ENCODE data around the gene PRIM2. TPM values are rescaled to one million over a fixed set of nuclear protein-coding genes. Genes with fewer than 3 reads are reported as not detected.
"Not testable (repeated sequence)": the region's sequence is repeated elsewhere in the genome, so short reads cannot be mapped to it uniquely, and the experiment has no call there.

The PRIM2 gene
- total RNA-seq, 1 donor from 2014 or later: 16.6 TPM

GRCh38 chr6:57535994-57536393, 218.6 kb downstream of the PRIM2 start:
- H3K4me3 Mint-ChIP-seq; H3K9me3 Mint-ChIP-seq; H3K36me3 Mint-ChIP-seq; H3K27ac Mint-ChIP-seq; H3K4me1 Mint-ChIP-seq; H3K27me3 Mint-ChIP-seq (ENCODE audit: low read depth); DNase-seq (ENCODE audit: low spot score in 2 of 2, unreplicated experiment in 2 of 2): not testable (repeated sequence)
- peak; percentile 28 for TF ChIP-seq CTCF (IDR thresholded peaks at IDR 0.05; ENCODE audit: unreplicated experiment)

DNA sequence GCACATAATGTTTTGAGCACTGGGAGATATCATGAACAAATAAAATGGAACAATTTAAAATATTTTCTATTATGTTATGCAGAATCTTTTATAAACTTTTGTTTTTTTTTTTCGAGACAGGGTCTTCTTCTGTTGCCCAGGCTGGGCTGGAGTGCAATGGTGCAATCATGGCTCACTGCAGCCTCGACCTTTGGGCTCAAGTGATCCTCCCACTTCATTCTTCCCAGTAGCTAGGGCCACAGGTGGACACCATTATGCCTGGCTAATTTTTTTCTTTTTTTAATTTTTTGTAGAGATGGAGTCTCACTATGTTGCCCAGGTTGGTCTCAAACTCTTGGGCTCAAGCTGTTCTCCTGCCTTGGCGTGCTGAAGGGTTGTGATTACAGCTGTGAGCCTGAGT, 220.5 kb downstream of the PRIM2 start:
- H3K9me3 Mint-ChIP-seq; H3K36me3 Mint-ChIP-seq; H3K27ac Mint-ChIP-seq; H3K4me3 Mint-ChIP-seq; DNase-seq (ENCODE audit: low spot score in 2 of 2, unreplicated experiment in 2 of 2); H3K27me3 Mint-ChIP-seq (ENCODE audit: low read depth); H3K4me1 Mint-ChIP-seq: not testable (repeated sequence)

DNA sequence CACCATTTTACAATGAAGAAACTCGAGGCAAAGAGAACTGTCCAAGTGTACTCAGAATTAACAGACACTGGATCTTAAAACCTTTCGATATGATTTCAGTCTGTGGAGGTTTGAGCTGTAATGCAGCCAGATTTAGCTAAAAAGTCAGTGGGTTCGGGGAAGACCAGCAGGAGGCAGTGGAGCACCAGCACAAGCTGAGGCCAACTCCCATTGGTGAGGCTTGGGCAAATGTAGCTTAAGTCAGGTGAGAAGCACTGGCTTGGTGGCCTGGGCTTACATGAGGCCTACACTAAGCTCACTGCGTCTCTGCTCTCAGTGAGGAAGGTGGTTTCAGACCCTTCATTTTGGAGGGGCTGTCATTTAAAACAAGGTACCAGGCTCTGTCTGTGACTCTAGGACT, 234.5 kb downstream of the PRIM2 start:
- H3K4me3 Mint-ChIP-seq; H3K27ac Mint-ChIP-seq; H3K36me3 Mint-ChIP-seq; H3K4me1 Mint-ChIP-seq; DNase-seq (ENCODE audit: low spot score in 2 of 2, unreplicated experiment in 2 of 2); H3K27me3 Mint-ChIP-seq (ENCODE audit: low read depth); H3K9me3 Mint-ChIP-seq: not testable (repeated sequence)

DNA sequence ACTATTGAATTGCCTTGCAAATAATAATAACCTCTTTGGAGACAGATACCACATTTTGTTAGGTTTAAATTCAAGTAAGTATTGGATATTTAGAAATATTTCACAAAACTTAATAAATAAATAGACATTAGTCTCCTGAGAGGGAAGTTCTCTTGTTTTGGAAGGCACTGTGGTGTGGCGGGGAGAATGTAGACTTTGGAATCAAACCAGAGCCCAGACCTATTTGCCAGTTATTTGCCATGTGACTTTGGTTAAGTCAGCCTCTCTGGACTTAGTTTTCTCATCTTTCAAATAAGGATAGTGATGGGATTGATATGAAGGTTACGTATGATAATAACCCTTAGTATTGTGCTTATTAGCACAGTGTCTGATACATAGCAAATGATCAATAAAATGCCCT, 240.4 kb downstream of the PRIM2 start:
- H3K27me3 Mint-ChIP-seq (ENCODE audit: low read depth); DNase-seq (ENCODE audit: low spot score in 2 of 2, unreplicated experiment in 2 of 2); H3K36me3 Mint-ChIP-seq; H3K27ac Mint-ChIP-seq; H3K9me3 Mint-ChIP-seq; H3K4me3 Mint-ChIP-seq; H3K4me1 Mint-ChIP-seq: not testable (repeated sequence)

- not testable (repeated sequence) for H3K27me3 Mint-ChIP-seq (ENCODE audit: low read depth); H3K4me3 Mint-ChIP-seq; H3K27ac Mint-ChIP-seq
Observed at GRCh38 chr6:57559170-57559569, 241.7 kb downstream of the PRIM2 start.

DNA sequence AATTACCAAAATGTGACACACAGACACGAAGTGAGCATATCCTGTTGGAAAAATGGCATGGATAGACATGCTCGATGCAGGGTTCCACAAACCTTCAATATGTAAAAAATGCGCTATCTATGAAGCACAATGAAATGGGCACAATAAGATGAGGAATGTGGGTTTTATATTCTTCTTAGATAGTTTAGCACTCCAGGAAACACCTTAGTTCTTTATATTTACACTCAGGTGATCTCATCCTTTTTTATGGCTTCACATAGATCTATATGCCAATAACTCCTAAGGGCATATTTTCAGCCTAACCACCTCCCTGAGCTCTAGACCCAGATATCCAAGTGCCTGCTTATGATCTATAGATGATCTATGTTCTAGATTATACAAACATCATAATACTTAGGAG, 244.8 kb downstream of the PRIM2 start:
- not testable (repeated sequence) for H3K4me1 Mint-ChIP-seq; H3K27ac Mint-ChIP-seq; H3K27me3 Mint-ChIP-seq (ENCODE audit: low read depth); DNase-seq (ENCODE audit: low spot score in 2 of 2, unreplicated experiment in 2 of 2); H3K9me3 Mint-ChIP-seq; H3K36me3 Mint-ChIP-seq; H3K4me3 Mint-ChIP-seq

More at GRCh38 chr6:57559170-57559569, 241.7 kb downstream of the PRIM2 start:
- H3K4me1 Mint-ChIP-seq; H3K36me3 Mint-ChIP-seq; H3K9me3 Mint-ChIP-seq; DNase-seq (ENCODE audit: low spot score in 2 of 2, unreplicated experiment in 2 of 2): not testable (repeated sequence)

GRCh38 chr6:57572119-57572518, 254.7 kb downstream of the PRIM2 start:
- H3K4me3 Mint-ChIP-seq; H3K4me1 Mint-ChIP-seq; DNase-seq (ENCODE audit: low spot score in 2 of 2, unreplicated experiment in 2 of 2); H3K9me3 Mint-ChIP-seq; H3K27ac Mint-ChIP-seq; H3K36me3 Mint-ChIP-seq; H3K27me3 Mint-ChIP-seq (ENCODE audit: low read depth): not testable (repeated sequence)

- not testable (repeated sequence) for H3K27ac Mint-ChIP-seq; H3K36me3 Mint-ChIP-seq; H3K4me1 Mint-ChIP-seq; H3K27me3 Mint-ChIP-seq (ENCODE audit: low read depth); H3K9me3 Mint-ChIP-seq; H3K4me3 Mint-ChIP-seq; DNase-seq (ENCODE audit: low spot score in 2 of 2, unreplicated experiment in 2 of 2)
Observed at GRCh38 chr6:57572844-57573243, 255.4 kb downstream of the PRIM2 start.

DNA sequence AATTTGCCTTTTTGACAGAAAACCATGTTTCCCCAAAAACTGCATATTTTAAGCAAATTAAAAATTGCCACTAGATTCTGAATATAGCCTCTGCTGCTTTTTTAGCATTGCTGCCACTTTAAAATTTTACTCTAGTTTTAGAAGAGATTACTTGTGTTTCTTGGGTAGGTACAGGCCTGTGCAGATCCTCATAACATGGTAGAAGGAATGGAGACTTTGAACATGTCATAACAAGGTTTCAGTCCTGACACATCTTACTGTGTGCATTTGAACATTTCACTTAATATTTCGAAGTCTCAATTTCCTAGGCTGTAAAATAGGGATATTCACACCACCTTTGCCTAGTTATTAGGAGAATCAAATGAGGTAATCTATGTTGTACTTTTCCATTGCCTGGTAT, 259.6 kb downstream of the PRIM2 start:
- H3K36me3 Mint-ChIP-seq; H3K27me3 Mint-ChIP-seq (ENCODE audit: low read depth); H3K27ac Mint-ChIP-seq; DNase-seq (ENCODE audit: low spot score in 2 of 2, unreplicated experiment in 2 of 2); H3K9me3 Mint-ChIP-seq; H3K4me3 Mint-ChIP-seq: not testable (repeated sequence)
- H3K4me1 Mint-ChIP-seq: peaks cover 12% of the 10 kb centered on the region

DNA sequence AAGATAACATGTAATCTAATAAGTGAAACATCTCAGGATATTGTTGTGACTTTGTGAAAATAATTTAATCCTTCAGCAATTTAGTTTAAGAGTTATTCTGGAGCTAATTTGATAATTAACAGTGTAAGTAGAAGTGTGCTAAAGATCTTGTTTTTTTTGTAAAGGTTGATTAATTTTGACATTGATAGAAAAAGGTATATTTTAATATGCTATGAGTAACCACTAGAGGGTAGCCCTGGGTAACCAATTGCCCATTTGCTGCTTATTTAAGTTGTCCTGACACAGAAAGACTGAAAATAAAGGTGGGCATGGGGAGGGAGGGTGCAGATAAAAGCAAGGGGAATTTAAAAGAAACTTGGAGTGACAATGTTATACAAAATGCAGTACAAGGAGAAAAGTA, 262.1 kb downstream of the PRIM2 start:
- not testable (repeated sequence) for H3K27me3 Mint-ChIP-seq (ENCODE audit: low read depth); H3K9me3 Mint-ChIP-seq; H3K4me3 Mint-ChIP-seq; H3K27ac Mint-ChIP-seq; DNase-seq (ENCODE audit: low spot score in 2 of 2, unreplicated experiment in 2 of 2); H3K36me3 Mint-ChIP-seq
- peaks cover 12% of the 10 kb centered on the region for H3K4me1 Mint-ChIP-seq

- DNase-seq (ENCODE audit: low spot score in 2 of 2, unreplicated experiment in 2 of 2); H3K9me3 Mint-ChIP-seq; H3K36me3 Mint-ChIP-seq; H3K27me3 Mint-ChIP-seq (ENCODE audit: low read depth); H3K4me3 Mint-ChIP-seq; H3K27ac Mint-ChIP-seq: not testable (repeated sequence)
- H3K4me1 Mint-ChIP-seq: peaks cover 12% of the 10 kb centered on the region
Observed at GRCh38 chr6:57581586-57581985, 264.2 kb downstream of the PRIM2 start.

GRCh38 chr6:57601105-57601504, 283.7 kb downstream of the PRIM2 start:
- not testable (repeated sequence) for H3K36me3 Mint-ChIP-seq; H3K27ac Mint-ChIP-seq; H3K9me3 Mint-ChIP-seq; H3K27me3 Mint-ChIP-seq (ENCODE audit: low read depth); DNase-seq (ENCODE audit: low spot score in 2 of 2, unreplicated experiment in 2 of 2); H3K4me3 Mint-ChIP-seq; H3K4me1 Mint-ChIP-seq

DNA sequence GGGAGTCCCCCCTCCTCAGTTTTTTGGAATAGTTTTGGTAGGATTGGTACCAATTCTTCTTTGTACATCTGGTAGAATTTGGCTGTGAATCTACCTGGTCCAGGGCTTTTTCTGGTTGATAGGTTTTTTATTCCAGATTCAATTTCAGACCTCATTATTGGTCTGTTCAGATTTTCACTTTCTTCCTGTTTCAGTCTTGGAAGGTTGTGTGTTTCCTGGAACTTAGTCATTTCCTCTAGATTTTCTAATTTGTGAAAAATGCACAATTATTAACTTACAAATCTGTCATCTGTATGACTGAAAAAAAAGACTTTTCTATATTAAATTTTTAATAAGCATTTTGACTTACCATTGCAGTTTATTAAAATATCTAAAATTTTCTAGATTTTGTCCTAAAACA, 287.9 kb downstream of the PRIM2 start:
- DNase-seq (ENCODE audit: low spot score in 2 of 2, unreplicated experiment in 2 of 2); H3K9me3 Mint-ChIP-seq; H3K4me3 Mint-ChIP-seq; H3K36me3 Mint-ChIP-seq; H3K27me3 Mint-ChIP-seq (ENCODE audit: low read depth); H3K27ac Mint-ChIP-seq; H3K4me1 Mint-ChIP-seq: not testable (repeated sequence)

DNA sequence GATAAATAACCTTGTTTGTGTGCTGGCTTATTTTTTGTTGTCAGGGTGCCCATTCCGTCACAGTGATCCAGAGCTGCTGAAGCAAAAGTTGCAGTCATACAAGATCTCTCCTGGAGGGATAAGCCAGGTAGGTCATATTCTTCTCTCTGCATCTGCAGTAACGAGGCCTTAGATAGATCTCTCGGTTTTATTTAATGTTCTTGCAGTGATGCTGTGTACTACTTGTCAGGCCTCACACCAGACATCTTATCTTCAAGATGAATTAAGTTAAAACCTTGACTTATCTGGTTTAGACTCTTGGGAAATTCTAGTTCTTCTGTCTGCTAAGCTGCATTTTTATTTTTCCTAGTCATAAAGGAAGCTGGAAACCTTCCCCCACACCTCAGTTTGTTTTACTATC, 288.9 kb downstream of the PRIM2 start:
- H3K9me3 Mint-ChIP-seq: not testable (repeated sequence)

More for the DNA sequence above, 288.9 kb downstream of the PRIM2 start:
- not testable (repeated sequence) for H3K27me3 Mint-ChIP-seq (ENCODE audit: low read depth); H3K4me1 Mint-ChIP-seq; DNase-seq (ENCODE audit: low spot score in 2 of 2, unreplicated experiment in 2 of 2); H3K27ac Mint-ChIP-seq; H3K36me3 Mint-ChIP-seq; H3K4me3 Mint-ChIP-seq

Measured in mesothelial cell of epicardium (in vitro differentiated cells).